Urothelium cell line (cell line): ENCODE data around the gene ABI2.
"Not testable (repeated sequence)": the region's sequence is repeated elsewhere in the genome, so short reads cannot be mapped to it uniquely, and the experiment has no call there.

Experiments
- DNase-seq: peaks from one replicate; pipeline ENCODE4 v3.0.0; 2011; ENCODE audit warnings: low spot score, mixed read lengths
- FAIRE-seq: peaks from 2 replicates; lab custom pipeline; 2011; peaks lifted over from hg19 to GRCh38; lab: Jason Lieb, UNC

Gene ABI2

GRCh38 chr2:203418271-203418670 is 90.1 kb downstream of the ABI2 start:
- no peak for FAIRE-seq

GRCh38 chr2:203427061-203427460 is 98.9 kb downstream of the ABI2 start:
- no peak for FAIRE-seq

More at GRCh38 chr2:203418271-203418670, 90.1 kb downstream of the ABI2 start:
- DNase-seq, result no peak

GRCh38 chr2:203429643-203430042 is 101.4 kb downstream of the ABI2 start:
- FAIRE-seq, DNase-seq: not testable (repeated sequence)

More at GRCh38 chr2:203427061-203427460, 98.9 kb downstream of the ABI2 start:
- DNase-seq, result no peak

GRCh38 chr2:203431391-203432185 is 103.4 kb downstream of the ABI2 start:
- no peak for DNase-seq

GRCh38 chr2:203432811-203433210 is 104.6 kb downstream of the ABI2 start:
- FAIRE-seq, result no peak
- no peak for DNase-seq

More at GRCh38 chr2:203431391-203432185, 103.4 kb downstream of the ABI2 start:
- no peak for FAIRE-seq

GRCh38 chr2:203436496-203436895 is 108.3 kb downstream of the ABI2 start:
- DNase-seq (no peak), FAIRE-seq (no peak)

- DNase-seq (no peak), FAIRE-seq (no peak)
These were observed 109.3 kb downstream of the ABI2 start for GRCh38 chr2:203437511-203437910.

- DNase-seq, result no peak
- no peak for FAIRE-seq
These were observed 110.3 kb downstream of the ABI2 start for GRCh38 chr2:203438528-203438927.

GRCh38 chr2:203440671-203441070 is 112.5 kb downstream of the ABI2 start:
- FAIRE-seq (no peak), DNase-seq (no peak)

- no peak for DNase-seq
- no peak for FAIRE-seq
These were observed 113.3 kb downstream of the ABI2 start for GRCh38 chr2:203441463-203441862.

GRCh38 chr2:203442463-203442862 is 114.3 kb downstream of the ABI2 start:
- DNase-seq (no peak), FAIRE-seq (no peak)

- DNase-seq, result no peak
- FAIRE-seq, result no peak
These were observed 116.5 kb downstream of the ABI2 start for GRCh38 chr2:203444738-203445137.

- no peak for DNase-seq
- no peak for FAIRE-seq
These were observed 117.9 kb downstream of the ABI2 start for GRCh38 chr2:203446071-203446481.

GRCh38 chr2:203446780-203447179 is 118.6 kb downstream of the ABI2 start:
- DNase-seq (no peak), FAIRE-seq (no peak)

- FAIRE-seq, result no peak
These were observed 122.4 kb downstream of the ABI2 start for GRCh38 chr2:203450561-203450960.

GRCh38 chr2:203451011-203451410 is 122.8 kb downstream of the ABI2 start:
- no peak for FAIRE-seq
- DNase-seq, result no peak

More at GRCh38 chr2:203450561-203450960, 122.4 kb downstream of the ABI2 start:
- DNase-seq, result no peak

GRCh38 chr2:203451689-203452088 is 123.5 kb downstream of the ABI2 start:
- DNase-seq (no peak), FAIRE-seq (no peak)

GRCh38 chr2:203453858-203454451 is 125.8 kb downstream of the ABI2 start:
- FAIRE-seq (no peak), DNase-seq (peak; percentile 35)

GRCh38 chr2:203455209-203455608 is 127.0 kb downstream of the ABI2 start:
- FAIRE-seq (no peak), DNase-seq (no peak)

GRCh38 chr2:203461746-203462145 is 133.6 kb downstream of the ABI2 start:
- FAIRE-seq (no peak), DNase-seq (no peak)

GRCh38 chr2:203462308-203462707 is 134.1 kb downstream of the ABI2 start:
- no peak for DNase-seq
- FAIRE-seq, result no peak

GRCh38 chr2:203463266-203463678 is 135.1 kb downstream of the ABI2 start:
- DNase-seq, result no peak
- FAIRE-seq, result no peak
